Measurements from ENCODE around the gene ERICH4. TPM values are rescaled to one million over a fixed set of nuclear protein-coding genes. Genes with fewer than 3 reads are reported as not detected.

Gene ERICH4
- not detected for total RNA-seq
- not detected for polyA plus RNA-seq

- Histone ChIP-seq H3K9me3 (ENCODE audit: control insufficient read depth in 2 of 2, low read length in 2 of 2) (no peaks in the 10 kb centered on the region), H3K27me3 (ENCODE audit: control insufficient read depth, insufficient read depth, low read length) (no peaks in the 10 kb centered on the region), H3K4me1 (ENCODE audit: control insufficient read depth, insufficient read depth, low read length, poor library complexity, severe bottlenecking) (peaks cover 10% of the 10 kb centered on the region), H3K27ac (ENCODE audit: insufficient read depth, low read length, poor library complexity, severe bottlenecking) (no peak within 1 kb of the TSS), H3K4me3 (ENCODE audit: low read depth, low read length) (no peak within 1 kb of the TSS), H3K36me3 (ENCODE audit: control insufficient read depth, insufficient read depth, low read length) (no peaks in the 10 kb centered on the region)
- DNase-seq (no peak), ATAC-seq (ENCODE audit: low read depth in 2 of 2) (no peak)
- peak within 1 kb of the TSS in 1 of 3 donors; percentile 56 for H3K27ac Mint-ChIP-seq
- peaks cover 0 to 13% (median 3%) of the 10 kb centered on the region in 4 donors for H3K4me1 Mint-ChIP-seq
- peak within 1 kb of the TSS in 1 of 4 donors; percentile 58 for H3K4me3 Mint-ChIP-seq
- H3K9me3 Mint-ChIP-seq: peaks cover 0 to 2% (median 0%) of the 10 kb centered on the region in 7 donors
- H3K27me3 Mint-ChIP-seq: peaks cover 19% of the 10 kb centered on the region
- peaks cover 4% of the 10 kb centered on the region for H3K36me3 Mint-ChIP-seq
Observed at GRCh38 chr19:41442473-41443355, at the start of gene ERICH4. Gene ERICH4 (plus strand): TSS chr19:41443156. CDS start chr19:41443170, 14 bp downstream.

DNA sequence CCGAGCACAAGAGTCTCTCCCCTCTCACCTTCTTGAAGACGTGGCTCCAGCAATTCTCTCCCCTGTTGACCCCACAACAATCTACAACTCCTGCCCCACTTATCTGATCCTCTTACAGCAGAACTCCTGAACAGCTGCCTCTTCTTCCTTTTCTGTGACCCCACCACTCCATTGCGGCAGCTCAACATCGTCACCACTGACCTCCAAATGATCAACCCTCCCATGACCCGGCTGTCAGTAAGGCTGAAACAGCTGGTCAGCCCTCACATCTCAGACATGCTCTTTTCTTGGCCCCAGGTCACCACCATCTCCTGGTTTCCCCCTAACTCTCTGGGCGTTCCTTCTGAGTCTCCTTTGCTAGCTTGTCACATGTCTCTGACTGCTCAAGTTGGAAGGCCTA, 47.6 kb upstream of the ERICH4 start:
- no peak overlapping the region for H3K4me3 ChIP-seq (ENCODE audit: low read depth, low read length)
- Mint-ChIP-seq H3K27ac (peak overlapping the region; percentile 37 to 99 (median 80)), H3K9me3 (no peaks in the 10 kb centered on the region), H3K4me1 (peaks cover 22 to 47% (median 31%) of the 10 kb centered on the region in 4 donors), H3K36me3 (peaks cover 20% of the 10 kb centered on the region), H3K27me3 (no peaks in the 10 kb centered on the region), H3K4me3 (peak overlapping the region in 3 of 4 donors; percentile 43 to 98 (median 96))
- no peak for ATAC-seq (ENCODE audit: low read depth in 2 of 2)
- DNase-seq: no peak
- no peaks in the 10 kb centered on the region for H3K9me3 ChIP-seq (ENCODE audit: control insufficient read depth in 2 of 2, low read length in 2 of 2)
- peaks cover 16% of the 10 kb centered on the region for H3K36me3 ChIP-seq (ENCODE audit: control insufficient read depth, insufficient read depth, low read length)
- H3K27ac ChIP-seq (ENCODE audit: insufficient read depth, low read length, poor library complexity, severe bottlenecking): no peak overlapping the region
- no peaks in the 10 kb centered on the region for H3K27me3 ChIP-seq (ENCODE audit: control insufficient read depth, insufficient read depth, low read length)
- peaks cover 31% of the 10 kb centered on the region for H3K4me1 ChIP-seq (ENCODE audit: control insufficient read depth, insufficient read depth, low read length, poor library complexity, severe bottlenecking)

- H3K27ac ChIP-seq (ENCODE audit: insufficient read depth, low read length, poor library complexity, severe bottlenecking): peak within 1 kb of the TSS; percentile 98
- no peaks in the 10 kb centered on the region for H3K27me3 Mint-ChIP-seq
Observed at GRCh38 chr19:41397086-41398049, 45.6 kb upstream of the ERICH4 start, which contains the start of the genes BCKDHA and EXOSC5. Gene BCKDHA (plus strand): TSS chr19:41397818. CDS start chr19:41397828, 10 bp downstream. Gene EXOSC5 (minus strand): TSS chr19:41397359. CDS start chr19:41397328, 31 bp downstream.

GRCh38 chr19:41398050-41398418, 44.9 kb upstream of the ERICH4 start:
- H3K27me3 Mint-ChIP-seq: no peaks in the 10 kb centered on the region
- DNase-seq (no peak), ATAC-seq (ENCODE audit: low read depth in 2 of 2) (no peak)
- H3K9me3 ChIP-seq (ENCODE audit: control insufficient read depth in 2 of 2, low read length in 2 of 2): no peaks in the 10 kb centered on the region
- H3K9me3 Mint-ChIP-seq: no peaks in the 10 kb centered on the region
- peaks cover 14% of the 10 kb centered on the region for H3K36me3 Mint-ChIP-seq
- H3K4me1 Mint-ChIP-seq: peaks cover 25 to 56% (median 37%) of the 10 kb centered on the region in 4 donors
- H3K4me3 ChIP-seq (ENCODE audit: low read depth, low read length): peak overlapping the region; percentile 100
- H3K27ac Mint-ChIP-seq: peak overlapping the region; percentile 99 to 100 (median 100)
- H3K27ac ChIP-seq (ENCODE audit: insufficient read depth, low read length, poor library complexity, severe bottlenecking): peak overlapping the region; percentile 98
- peak overlapping the region; percentile 95 to 99 (median 97) for H3K4me3 Mint-ChIP-seq
- peaks cover 31% of the 10 kb centered on the region for H3K4me1 ChIP-seq (ENCODE audit: control insufficient read depth, insufficient read depth, low read length, poor library complexity, severe bottlenecking)
- no peaks in the 10 kb centered on the region for H3K36me3 ChIP-seq (ENCODE audit: control insufficient read depth, insufficient read depth, low read length)
- H3K27me3 ChIP-seq (ENCODE audit: control insufficient read depth, insufficient read depth, low read length): no peaks in the 10 kb centered on the region

More at GRCh38 chr19:41397086-41398049, 45.6 kb upstream of the ERICH4 start, which contains the start of the genes BCKDHA and EXOSC5:
- Mint-ChIP-seq H3K4me1 (peaks cover 25 to 56% (median 37%) of the 10 kb centered on the region in 4 donors), H3K4me3 (peak within 1 kb of the TSS; percentile 95 to 99 (median 97)), H3K27ac (peak within 1 kb of the TSS; percentile 99 to 100 (median 100)), H3K36me3 (peaks cover 14% of the 10 kb centered on the region), H3K9me3 (no peaks in the 10 kb centered on the region)
- ATAC-seq (ENCODE audit: low read depth in 2 of 2): peak; percentile 99
- Histone ChIP-seq H3K27me3 (ENCODE audit: control insufficient read depth, insufficient read depth, low read length) (no peaks in the 10 kb centered on the region), H3K9me3 (ENCODE audit: control insufficient read depth in 2 of 2, low read length in 2 of 2) (no peaks in the 10 kb centered on the region), H3K4me3 (ENCODE audit: low read depth, low read length) (peak within 1 kb of the TSS; percentile 100), H3K4me1 (ENCODE audit: control insufficient read depth, insufficient read depth, low read length, poor library complexity, severe bottlenecking) (peaks cover 31% of the 10 kb centered on the region), H3K36me3 (ENCODE audit: control insufficient read depth, insufficient read depth, low read length) (no peaks in the 10 kb centered on the region)
- peak; percentile 99 to 100 (median 100) for DNase-seq

- Histone ChIP-seq H3K27ac (ENCODE audit: insufficient read depth, low read length, poor library complexity, severe bottlenecking) (peak overlapping the region; percentile 98), H3K27me3 (ENCODE audit: control insufficient read depth, insufficient read depth, low read length) (no peaks in the 10 kb centered on the region), H3K4me3 (ENCODE audit: low read depth, low read length) (peak overlapping the region; percentile 100), H3K36me3 (ENCODE audit: control insufficient read depth, insufficient read depth, low read length) (no peaks in the 10 kb centered on the region), H3K4me1 (ENCODE audit: control insufficient read depth, insufficient read depth, low read length, poor library complexity, severe bottlenecking) (peaks cover 31% of the 10 kb centered on the region), H3K9me3 (ENCODE audit: control insufficient read depth in 2 of 2, low read length in 2 of 2) (no peaks in the 10 kb centered on the region)
- Mint-ChIP-seq H3K4me1 (peaks cover 25 to 59% (median 37%) of the 10 kb centered on the region in 4 donors), H3K4me3 (peak overlapping the region; percentile 79 to 98 (median 96)), H3K27ac (peak overlapping the region in 2 of 3 donors; percentile 46 to 99), H3K27me3 (no peaks in the 10 kb centered on the region), H3K9me3 (no peaks in the 10 kb centered on the region), H3K36me3 (peaks cover 14% of the 10 kb centered on the region)
- DNase-seq (no peak), ATAC-seq (ENCODE audit: low read depth in 2 of 2) (no peak)
Observed at GRCh38 chr19:41398598-41398997, 44.4 kb upstream of the ERICH4 start.

DNA sequence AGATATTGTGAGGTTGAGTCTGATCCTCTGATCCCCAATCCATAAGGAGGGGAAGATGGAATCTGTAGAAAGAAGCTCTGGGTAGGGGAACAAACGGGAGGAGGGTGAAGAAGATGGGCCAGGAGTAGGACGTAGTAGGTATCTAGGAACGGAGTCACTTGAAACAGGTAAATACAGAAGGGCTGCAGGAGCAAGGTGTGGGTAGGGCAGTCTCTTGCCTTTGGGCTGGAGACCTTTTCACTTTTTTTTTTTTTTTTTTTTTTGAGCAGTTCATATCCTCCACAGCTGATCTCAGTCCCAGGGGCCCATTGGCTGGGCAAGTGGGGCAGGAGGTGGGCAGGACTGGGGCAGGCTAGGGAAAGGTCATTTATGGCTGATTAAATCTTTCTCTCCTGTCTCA, 43.9 kb upstream of the ERICH4 start:
- Mint-ChIP-seq H3K27me3 (no peaks in the 10 kb centered on the region), H3K4me1 (peaks cover 25 to 59% (median 37%) of the 10 kb centered on the region in 4 donors), H3K36me3 (peaks cover 14% of the 10 kb centered on the region), H3K9me3 (no peaks in the 10 kb centered on the region), H3K27ac (peak overlapping the region in 2 of 3 donors; percentile 46 to 99), H3K4me3 (peak overlapping the region; percentile 79 to 98 (median 96))
- DNase-seq (no peak), ATAC-seq (ENCODE audit: low read depth in 2 of 2) (no peak)
- Histone ChIP-seq H3K4me1 (ENCODE audit: control insufficient read depth, insufficient read depth, low read length, poor library complexity, severe bottlenecking) (peaks cover 31% of the 10 kb centered on the region), H3K9me3 (ENCODE audit: control insufficient read depth in 2 of 2, low read length in 2 of 2) (no peaks in the 10 kb centered on the region), H3K27ac (ENCODE audit: insufficient read depth, low read length, poor library complexity, severe bottlenecking) (no peak overlapping the region), H3K27me3 (ENCODE audit: control insufficient read depth, insufficient read depth, low read length) (no peaks in the 10 kb centered on the region), H3K36me3 (ENCODE audit: control insufficient read depth, insufficient read depth, low read length) (no peaks in the 10 kb centered on the region), H3K4me3 (ENCODE audit: low read depth, low read length) (peak overlapping the region; percentile 100)

- Histone ChIP-seq H3K4me1 (ENCODE audit: control insufficient read depth, insufficient read depth, low read length, poor library complexity, severe bottlenecking) (peaks cover 31% of the 10 kb centered on the region), H3K27me3 (ENCODE audit: control insufficient read depth, insufficient read depth, low read length) (no peaks in the 10 kb centered on the region), H3K27ac (ENCODE audit: insufficient read depth, low read length, poor library complexity, severe bottlenecking) (no peak overlapping the region), H3K4me3 (ENCODE audit: low read depth, low read length) (no peak overlapping the region), H3K36me3 (ENCODE audit: control insufficient read depth, insufficient read depth, low read length) (no peaks in the 10 kb centered on the region), H3K9me3 (ENCODE audit: control insufficient read depth in 2 of 2, low read length in 2 of 2) (no peaks in the 10 kb centered on the region)
- Mint-ChIP-seq H3K9me3 (no peaks in the 10 kb centered on the region), H3K4me3 (peak overlapping the region in 3 of 4 donors; percentile 95 to 98 (median 96)), H3K27ac (peak overlapping the region in 2 of 3 donors; percentile 31 to 88), H3K4me1 (peaks cover 25 to 59% (median 37%) of the 10 kb centered on the region in 4 donors), H3K36me3 (peaks cover 14% of the 10 kb centered on the region), H3K27me3 (no peaks in the 10 kb centered on the region)
- ATAC-seq (ENCODE audit: low read depth in 2 of 2) (no peak), DNase-seq (no peak)
Observed at GRCh38 chr19:41399525-41399924, 43.4 kb upstream of the ERICH4 start.

Data from CD4-positive, CD25-positive, alpha-beta regulatory T cell (primary cell).